Hematopoietic multipotent progenitor cell treated with erythropoietin and hydrocortisone succinate and interleukin-3 and kit ligand, for 4 days (in vitro differentiated cells): ENCODE measurements around the gene CD36.

Experiments
- DNase-seq: peaks from one replicate; pipeline ENCODE4 v3.0.0-alpha.2; 2015

CD36 gene

DNA sequence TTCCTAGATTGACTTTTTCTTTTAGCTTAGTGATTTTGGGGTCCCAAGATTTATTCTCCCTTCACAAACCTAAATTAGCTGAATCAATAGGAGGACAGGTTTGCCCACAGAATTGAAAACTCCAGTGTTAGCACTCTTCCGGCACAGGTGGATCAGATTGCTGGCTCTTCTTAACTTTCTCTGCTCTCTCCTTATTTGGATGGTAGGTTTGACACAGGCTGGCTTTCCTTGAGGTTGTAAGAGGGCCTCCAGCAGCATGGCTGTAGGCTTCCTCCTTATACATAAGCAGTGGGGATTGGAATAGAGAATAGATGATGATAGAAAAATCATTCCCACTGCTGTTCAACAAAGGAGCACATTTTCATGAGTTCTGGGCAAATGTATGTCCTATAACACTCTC is 9.4 kb upstream of the CD36 start:
- no peak for DNase-seq

DNA sequence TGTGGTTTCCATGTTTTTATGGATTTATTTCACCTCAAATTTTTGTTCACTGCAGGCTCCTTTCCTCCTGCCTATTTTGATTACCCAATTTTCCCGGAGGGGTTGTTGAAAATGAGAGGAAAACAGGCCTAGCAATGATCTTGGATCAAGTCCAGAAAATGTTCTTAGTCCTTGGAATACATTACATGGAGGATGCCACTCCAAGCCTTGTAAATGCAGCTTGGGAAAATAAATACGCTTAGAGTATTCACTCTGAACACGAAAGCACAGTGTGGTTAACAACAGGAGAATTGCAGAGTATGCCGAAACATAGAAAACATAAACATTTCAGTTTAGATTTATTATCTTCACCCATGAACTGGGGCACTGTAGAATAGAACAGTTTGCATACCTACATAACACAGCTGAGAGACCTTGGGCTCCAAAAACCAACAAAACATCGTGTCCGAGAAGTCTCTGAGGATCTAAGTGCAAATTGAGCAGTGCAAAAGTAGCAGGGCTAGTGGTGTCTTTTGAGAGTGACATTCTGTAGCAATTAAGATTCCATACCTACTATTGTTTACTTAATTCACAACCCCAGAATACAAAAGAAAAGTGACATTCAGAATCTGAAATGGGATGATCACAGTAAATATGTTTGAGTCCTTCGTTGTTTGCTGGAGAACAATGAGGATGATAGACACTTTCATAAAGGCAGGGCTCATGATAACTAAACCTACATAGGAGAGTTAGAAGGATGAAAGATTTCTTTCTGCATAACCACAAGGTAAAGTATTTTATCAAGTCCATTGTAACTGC is 7.6 kb upstream of the CD36 start:
- no peak for DNase-seq

DNA sequence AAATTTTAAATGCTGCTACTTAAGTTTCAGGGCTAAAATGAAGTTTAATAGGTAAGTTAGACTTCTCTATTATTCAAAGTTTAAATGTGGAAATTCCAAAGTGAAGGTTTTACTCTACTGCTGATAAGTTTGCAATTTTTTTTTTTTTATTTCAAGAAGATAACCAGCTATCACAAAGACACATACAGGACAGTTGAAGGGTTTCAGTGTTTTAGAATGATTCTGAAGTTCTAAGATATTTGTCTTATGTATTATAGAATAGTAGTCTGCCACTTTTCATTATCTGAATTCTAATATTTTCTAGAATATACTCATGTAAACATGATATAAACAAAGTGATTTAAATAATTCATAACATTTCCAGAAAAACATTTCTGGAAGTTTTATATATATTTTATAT is 7.0 kb upstream of the CD36 start:
- DNase-seq, result no peak

DNA sequence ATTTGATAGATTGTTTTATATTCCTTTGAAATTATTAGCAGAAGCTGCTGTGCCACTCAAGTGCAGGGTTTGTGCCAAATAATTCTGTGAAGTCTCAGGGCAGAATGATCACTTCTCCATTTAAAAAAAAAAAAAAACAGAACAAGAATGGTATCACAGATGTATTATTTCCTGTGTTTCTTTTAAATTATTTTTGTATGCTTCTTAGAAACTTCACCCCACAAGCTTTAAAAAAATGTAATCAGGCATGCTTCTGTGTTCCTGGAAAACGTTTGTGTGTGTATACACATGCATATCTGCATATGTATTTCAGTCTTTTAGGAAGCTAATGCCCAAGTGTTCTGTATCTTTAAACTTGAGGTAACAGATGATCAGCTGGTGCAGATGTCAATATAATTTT is 6.3 kb upstream of the CD36 start:
- peak; percentile 83 for DNase-seq

DNA sequence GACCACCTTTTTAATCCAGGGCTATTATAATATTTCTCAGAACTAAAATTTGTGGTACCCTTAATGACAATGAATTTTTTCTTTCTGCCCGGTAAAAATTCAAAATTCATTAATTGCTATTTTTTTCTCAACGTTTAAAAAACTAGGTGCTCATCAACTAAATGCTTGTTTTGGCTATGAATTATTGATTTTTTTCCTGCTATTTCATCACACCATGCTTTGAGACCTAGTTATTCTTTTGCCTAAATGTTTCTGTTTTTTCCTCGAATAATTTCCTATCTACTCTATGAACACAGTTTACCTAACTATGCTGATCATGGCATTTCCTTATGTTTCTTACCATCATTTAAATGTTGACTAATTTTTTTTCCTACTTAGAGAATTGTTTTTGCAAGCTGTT is 5.6 kb upstream of the CD36 start:
- no peak for DNase-seq

DNA sequence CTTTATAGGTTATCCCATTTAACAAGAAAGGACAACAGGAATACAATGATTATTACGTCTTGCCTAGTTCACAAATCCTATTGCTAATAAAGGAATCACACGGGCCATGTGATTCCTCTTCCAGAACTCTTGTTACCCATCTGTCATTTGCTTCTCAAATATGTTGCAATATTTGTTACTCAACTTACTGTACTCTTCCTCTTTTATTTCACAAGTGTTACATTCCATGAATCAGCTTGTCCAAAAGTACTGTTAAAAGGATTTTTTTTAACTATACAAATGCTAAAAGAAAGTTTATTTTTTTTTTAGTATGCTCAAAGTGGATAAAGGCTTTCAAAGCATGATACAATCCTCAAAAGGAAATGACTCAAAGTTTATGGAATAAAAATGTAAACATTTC is 3.9 kb upstream of the CD36 start:
- peak; percentile 74 for DNase-seq

DNA sequence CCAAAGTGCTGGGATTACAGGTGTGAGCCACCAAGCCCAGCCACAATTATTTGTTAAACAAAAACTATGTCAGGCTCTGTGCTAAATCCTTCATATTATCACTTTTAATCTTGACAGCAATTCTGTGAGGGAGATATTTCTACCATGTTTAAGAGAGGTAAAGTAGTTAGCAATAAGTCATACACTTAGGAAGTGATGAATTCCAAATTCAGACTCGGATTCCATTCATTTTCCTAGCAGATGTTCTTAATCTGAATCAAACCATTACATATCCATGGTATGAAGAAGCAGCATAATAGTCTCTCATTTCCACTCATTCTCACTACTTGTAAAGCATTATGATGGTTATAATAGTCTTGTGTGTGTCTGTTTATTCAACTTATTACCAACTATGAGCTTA is 2.9 kb upstream of the CD36 start:
- DNase-seq, result no peak

DNA sequence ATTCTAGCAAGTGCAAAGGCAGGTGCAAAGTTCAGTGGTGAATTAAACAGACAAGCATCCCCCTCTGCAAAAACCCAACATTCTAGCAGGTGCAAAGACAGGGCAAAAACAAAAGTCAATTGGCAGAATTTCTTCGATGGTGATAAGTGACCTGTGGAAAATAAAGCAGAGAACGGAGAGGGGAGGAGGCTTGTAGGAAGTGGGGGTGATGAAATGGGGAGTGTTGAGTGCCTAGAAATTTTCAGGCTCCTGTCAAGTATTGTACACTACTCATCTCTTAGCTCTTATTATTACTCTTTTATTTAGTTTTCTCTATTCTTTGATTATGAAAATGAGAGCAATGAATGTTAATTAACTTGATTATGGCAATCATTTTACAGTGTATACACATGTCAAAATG is 2.4 kb upstream of the CD36 start:
- no peak for DNase-seq

DNA sequence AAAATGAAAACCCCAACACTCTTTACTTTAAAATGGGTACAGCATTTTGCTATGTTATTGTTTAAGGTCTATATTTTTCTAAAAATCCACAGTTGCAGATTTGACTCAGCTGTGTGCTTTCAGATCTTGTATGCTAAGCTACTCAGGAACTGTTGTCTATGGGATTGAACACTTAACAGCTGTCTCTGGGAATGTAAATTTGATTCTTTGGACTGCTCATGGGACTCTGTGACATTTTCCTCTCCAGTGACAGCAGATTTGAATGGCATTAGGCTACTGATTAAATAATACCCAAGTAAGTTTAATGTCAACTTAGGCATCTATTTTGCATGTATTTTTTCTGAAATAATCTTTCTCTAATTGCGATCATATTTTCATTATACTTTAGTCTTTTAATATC is 1.7 kb upstream of the CD36 start:
- DNase-seq, result no peak

DNA sequence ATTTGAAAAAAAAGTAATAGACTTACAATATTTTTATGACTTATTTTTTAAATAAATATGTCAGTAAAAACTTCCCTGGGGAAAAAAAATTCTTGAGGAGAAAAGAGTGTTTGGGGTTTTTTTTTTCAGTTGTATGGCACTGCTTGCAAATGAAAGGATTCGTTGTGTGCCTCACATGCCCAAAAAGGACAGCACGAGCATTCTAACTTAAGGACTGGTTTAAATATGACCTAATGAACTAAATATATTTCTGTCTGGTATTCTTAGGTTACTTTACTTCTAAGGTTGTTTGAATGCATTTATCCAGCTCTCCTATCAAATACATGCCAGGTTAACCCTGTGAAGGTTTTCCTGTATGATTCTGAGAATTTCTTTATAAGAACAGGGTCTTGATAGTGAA is 988 bp upstream of the CD36 start:
- no peak for DNase-seq

DNA sequence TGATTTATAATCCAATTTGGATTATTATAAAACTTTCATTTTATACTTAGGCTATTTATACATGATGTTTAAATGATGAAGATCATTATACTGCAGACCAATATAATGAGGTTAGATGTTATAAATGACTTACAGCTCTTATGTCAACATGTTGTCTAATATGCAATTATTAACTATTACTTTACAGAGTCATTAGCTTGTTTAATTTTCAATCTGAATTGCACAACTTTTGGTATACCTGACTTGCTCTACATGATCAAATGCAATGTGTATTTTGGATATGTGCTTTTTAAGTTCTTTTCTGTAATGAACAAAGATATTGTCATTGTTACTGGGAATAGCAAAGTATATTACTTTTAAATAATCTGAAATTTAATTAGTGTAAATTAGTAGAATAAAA is 569 bp downstream of the CD36 start:
- DNase-seq, result no peak

DNA sequence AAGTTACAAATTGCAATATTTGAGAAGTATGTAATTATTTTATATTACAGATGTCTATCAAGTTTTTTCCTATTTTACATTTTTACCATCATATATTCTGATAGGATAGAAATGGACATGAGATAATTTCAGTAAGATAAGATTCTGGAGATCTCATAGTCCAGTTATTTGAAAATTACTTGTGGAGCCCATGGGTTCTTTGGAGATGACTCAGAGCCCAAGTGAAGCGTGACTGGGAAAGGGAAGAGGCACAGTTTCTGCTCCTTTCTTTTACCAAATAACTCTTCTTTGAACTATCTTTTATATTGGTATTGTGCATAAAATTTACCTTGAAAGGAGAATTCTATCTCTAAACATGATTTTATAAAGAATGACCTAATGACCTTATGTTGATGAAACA is 2.4 kb downstream of the CD36 start:
- DNase-seq, result no peak

DNA sequence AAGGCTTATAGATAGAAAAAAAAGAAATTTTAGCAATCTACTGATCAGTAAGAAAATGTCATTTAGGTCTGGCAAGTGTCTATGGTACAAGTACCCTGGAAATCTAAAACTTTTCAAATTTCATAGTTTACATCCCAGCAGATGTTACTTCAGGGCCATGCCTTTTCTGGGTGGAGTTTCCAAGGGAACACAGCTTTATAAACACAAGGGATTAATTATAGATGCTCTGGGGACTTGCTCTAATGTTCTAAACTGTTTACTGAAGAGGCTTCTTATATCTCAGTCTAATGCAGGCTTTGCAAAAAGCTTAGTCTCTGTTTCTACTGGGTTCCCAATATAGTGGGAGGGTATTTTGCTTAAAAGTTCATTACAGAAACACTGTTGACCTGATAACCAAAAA is 3.1 kb downstream of the CD36 start:
- DNase-seq, result no peak

DNA sequence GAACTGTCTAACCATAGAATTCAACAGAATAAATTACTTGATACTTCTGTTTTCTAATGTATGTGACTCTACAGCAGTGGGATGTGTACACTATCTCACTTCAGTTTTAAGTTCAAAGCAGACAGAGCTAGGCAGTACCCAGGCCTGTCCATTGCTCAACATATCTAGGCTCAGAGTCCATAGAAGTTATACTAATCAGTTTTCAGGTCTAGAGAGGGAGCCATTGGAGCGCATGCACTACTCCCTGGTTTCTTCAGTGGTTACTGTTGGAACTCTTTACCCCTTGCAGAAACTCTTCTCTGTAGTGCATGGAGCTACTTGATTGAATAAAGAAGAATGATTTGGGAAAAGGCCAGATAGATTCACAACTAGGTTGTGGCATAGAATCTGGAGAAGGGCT is 4.4 kb downstream of the CD36 start:
- peak; percentile 39 for DNase-seq

DNA sequence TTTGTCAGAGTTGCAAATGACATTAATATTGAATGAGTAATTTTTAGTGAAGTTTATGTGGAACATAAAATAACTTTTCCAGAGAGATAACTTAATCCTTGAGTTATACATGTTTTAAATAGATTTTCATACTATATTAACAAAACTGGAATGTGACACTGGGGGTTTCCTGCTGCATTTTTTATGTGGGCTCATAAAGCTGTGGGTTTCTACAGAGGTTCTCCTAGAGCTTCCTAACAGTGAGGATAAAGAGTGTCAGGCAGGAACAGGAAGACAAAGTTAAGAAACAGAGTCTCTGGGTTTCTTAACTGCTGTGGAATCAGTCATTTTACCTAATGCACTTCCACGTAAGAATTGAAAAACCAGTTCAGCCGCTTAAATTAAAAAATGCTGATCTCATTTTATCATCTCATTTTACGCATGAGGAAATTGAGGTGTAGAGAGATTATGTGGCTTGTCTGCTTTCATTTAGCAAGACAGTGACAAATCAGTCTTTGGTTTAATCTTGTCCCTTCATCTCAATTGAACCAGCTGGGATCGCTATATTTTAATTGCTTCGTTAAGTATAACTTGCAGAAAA is 5.0 kb downstream of the CD36 start:
- peak; percentile 70 for DNase-seq

DNA sequence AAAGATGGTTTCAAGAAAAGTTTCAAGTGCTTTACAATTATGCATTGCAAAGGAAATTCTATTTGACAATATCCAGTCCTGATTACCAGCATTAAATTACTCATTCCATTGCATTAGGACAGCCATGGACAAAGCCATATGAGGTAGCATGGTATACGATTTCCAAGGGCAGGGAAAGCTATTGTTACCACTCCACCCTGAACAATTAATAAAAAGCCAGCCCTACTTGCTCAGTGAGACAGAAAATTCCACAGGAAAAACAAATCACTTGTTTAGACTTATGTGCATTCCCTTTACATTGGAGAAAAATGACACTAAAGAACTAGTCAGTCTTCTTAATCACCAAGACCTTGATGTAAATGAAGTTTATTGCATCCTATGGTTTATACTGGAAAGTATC is 5.6 kb downstream of the CD36 start:
- DNase-seq, result no peak

DNA sequence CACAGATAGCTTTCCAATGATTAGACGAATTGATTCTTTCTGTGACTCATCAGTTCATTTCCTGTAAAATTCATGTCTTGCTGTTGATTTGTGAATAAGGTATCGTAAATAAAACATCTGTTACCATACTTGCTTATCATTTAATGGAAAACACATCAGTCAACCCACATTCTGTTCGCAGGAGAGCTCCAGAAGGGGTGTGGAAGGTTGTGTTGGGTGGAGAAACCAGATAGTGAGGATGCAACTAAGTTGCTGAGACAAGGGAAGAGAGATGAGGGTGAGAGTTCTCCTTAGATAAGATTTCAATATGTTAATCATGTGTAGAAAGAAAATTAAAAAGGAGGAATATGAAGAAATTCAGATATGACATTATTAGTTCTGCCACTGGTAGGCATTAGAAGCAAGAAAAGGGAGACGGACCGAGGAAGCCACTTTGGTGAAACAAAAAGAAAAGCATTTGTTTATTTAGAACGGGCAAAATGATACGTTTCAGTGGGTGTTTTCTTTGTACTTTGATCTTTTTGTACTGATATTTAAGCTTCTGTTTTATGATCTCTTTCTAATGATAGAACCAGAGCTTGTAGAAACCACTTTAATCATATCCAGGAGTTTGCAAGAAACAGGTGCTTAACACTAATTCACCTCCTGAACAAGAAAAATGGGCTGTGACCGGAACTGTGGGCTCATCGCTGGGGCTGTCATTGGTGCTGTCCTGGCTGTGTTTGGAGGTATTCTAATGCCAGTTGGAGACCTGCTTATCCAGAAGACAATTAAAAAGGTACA is 7.8 kb downstream of the CD36 start:
- DNase-seq, result peak; percentile 97

DNA sequence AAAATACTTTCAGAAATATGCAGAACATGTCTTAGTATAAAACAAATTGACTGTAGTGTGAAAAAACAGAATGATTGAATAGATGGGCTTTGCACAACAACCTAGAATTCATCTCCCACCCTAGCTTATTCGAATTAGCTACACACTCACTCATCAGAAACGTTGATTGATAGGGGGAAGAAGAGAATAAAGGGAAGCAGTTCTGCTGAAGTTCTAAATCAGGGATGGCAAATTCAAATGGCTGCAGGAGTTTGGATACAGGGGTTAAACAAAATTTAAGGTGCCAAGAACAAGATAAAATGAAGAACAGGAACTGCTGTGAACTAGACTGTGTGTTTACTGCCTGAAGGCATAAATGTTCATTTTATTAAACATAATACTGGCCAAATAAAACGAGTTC is 9.0 kb downstream of the CD36 start:
- DNase-seq, result peak; percentile 41

DNA sequence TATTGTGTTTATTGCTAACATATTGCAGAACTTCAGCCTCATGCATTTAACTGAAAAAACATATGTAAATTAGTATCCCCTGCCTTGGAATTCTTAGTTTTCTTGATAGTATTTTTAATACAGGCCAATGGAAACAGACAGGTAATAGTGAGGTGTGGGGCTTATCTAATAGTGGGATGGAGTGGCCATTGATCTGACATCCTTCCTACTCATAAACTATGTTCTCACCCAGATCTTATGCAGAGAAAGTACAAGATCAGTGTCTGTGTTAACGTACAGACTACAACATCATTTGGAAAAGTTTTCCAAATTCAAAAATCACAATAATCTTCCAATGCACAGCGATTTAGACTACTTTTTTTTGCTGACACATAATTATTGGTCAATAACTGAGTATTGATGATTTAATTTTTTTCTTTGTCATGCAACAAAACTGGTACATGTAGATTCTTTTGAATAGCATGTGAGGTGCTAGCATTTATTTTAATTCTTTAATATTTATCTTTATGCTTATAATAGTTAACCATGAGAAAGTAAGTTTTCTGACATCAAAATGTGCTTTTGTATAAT is 9.7 kb downstream of the CD36 start:
- DNase-seq, result no peak

DNA sequence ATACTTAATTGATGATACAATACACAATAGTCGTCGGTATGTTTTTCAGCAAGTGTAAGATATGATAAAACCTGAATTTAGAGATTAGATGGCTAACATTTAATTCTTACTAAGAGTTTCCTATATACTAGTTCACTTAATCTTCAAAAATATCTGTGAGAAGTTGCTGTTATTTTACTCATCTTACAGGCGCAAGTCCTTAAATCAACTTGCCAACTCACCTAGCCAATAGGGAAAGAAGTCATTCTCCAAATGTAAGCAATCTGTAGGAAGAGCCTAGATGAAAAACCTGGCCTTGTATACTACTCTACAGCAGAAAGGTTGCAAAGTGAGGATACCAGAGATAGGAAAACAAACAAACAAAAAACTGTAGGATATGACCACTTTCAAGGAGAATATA is 10.6 kb downstream of the CD36 start:
- no peak for DNase-seq

DNA sequence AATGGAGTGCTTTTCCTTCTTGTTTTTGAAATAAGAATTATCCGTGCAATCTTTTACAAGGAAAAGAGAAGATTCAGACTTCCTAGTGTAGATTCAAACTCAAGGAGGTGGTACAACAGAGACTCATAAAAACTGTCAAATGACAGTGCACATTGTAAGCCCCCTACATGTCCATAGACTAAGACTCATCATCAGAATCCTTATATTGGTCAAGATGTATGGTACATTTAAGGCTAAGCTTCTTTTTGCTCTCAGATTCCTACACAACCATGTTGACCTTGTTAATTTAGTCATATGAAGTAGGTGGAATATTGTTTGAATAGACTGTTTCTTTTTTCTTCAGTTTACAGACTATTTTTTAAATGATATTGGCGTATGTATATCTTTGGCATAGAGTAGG is 11.6 kb downstream of the CD36 start:
- DNase-seq, result no peak

DNA sequence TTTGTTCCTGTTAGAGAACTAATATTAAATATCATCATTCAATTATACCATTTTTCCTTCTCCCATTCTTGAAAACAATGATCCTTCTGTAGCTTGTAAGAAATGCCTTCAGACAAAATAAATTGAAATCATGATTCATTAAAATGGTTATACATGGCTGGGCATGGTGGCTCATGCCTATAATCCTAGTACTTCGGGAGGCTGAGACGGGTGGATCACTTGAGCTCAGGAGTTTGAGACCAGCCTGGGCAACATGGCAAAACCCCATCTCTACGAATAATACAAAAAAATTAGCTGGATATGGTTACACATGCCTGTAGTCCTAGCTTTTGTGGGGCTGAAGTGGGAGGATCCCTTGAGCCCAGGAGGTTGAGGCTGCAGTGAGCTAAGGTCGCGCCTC is 13.0 kb downstream of the CD36 start:
- DNase-seq, result no peak

DNA sequence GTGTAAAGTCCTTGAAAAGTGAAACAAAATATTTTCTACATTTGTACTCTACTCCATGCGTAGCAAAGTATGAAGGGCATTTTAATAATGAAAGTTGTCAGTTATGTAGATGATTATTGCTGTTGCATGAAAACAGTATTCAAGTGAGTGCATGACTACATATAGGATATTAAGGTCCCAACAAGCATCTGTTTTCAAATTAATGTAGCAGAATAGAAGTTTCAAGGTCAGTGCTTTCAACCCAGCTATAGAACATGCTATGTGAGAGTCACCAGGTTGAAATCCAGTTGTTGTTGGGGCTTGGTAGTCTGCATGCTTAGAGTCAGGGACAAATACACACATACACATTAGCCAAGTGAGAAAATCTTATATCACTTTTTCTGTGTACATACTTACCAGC is 14.8 kb downstream of the CD36 start:
- no peak for DNase-seq

DNA sequence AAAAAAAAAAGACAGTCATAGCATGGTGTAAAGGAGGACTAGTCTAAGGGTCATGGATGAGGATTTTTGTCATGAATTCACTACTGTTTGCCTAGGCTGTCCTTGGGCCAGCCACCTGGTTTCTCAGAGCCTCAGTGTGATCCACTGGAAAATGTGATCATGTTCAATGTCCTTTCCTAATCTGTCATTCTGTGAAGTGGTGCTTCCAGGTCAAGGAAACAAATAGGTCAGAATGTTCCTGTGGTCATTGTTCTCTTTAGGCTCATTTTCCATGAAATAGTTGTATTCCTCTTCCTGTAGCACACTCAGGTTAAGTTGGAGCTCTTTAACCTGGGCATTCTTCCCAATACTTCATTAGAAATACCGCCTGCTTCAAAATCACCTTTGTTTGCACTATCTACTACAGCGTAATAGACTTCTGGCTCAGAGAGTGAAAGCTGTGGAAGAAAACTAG is 16.5 kb downstream of the CD36 start:
- DNase-seq, result no peak
